ENCODE data around the gene KDM6A.
"Not testable (repeated sequence)": the region's sequence is repeated elsewhere in the genome, so short reads cannot be mapped to it uniquely, and the experiment has no call there.

KDM6A gene

GRCh38 chrX:44971674-44972073, 98.7 kb downstream of the KDM6A start:
- no peak for DNase-seq (ENCODE audit: low spot score)
- Mint-ChIP-seq H3K36me3 (ENCODE audit: low read depth) (peaks cover 39% of the 10 kb centered on the region), H3K9me3 (peaks cover 24% of the 10 kb centered on the region), H3K4me3 (no peak overlapping the region), H3K27ac (no peak overlapping the region), H3K4me1 (ENCODE audit: low read depth) (peaks cover 12% of the 10 kb centered on the region), H3K27me3 (ENCODE audit: low read depth) (no peaks in the 10 kb centered on the region)

- H3K27ac Mint-ChIP-seq, result no peak overlapping the region
- H3K4me3 Mint-ChIP-seq, result no peak overlapping the region
- H3K4me1 Mint-ChIP-seq (ENCODE audit: low read depth), result peaks cover 8% of the 10 kb centered on the region
- no peaks in the 10 kb centered on the region for H3K27me3 Mint-ChIP-seq (ENCODE audit: low read depth)
- H3K36me3 Mint-ChIP-seq (ENCODE audit: low read depth), result peaks cover 40% of the 10 kb centered on the region
- no peak for DNase-seq (ENCODE audit: low spot score)
- H3K9me3 Mint-ChIP-seq, result peaks cover 24% of the 10 kb centered on the region
These were observed 99.1 kb downstream of the KDM6A start for GRCh38 chrX:44972132-44972531.

- DNase-seq (ENCODE audit: low spot score), result no peak
- H3K4me3 Mint-ChIP-seq, result no peak overlapping the region
- peaks cover 35% of the 10 kb centered on the region for H3K36me3 Mint-ChIP-seq (ENCODE audit: low read depth)
- H3K27ac Mint-ChIP-seq, result no peak overlapping the region
- peaks cover 24% of the 10 kb centered on the region for H3K9me3 Mint-ChIP-seq
- H3K27me3 Mint-ChIP-seq (ENCODE audit: low read depth), result no peaks in the 10 kb centered on the region
- H3K4me1 Mint-ChIP-seq (ENCODE audit: low read depth), result peaks cover 1% of the 10 kb centered on the region
These were observed 100.5 kb downstream of the KDM6A start for GRCh38 chrX:44973420-44973932.

GRCh38 chrX:44974451-44974850, 101.5 kb downstream of the KDM6A start:
- Mint-ChIP-seq H3K27me3 (ENCODE audit: low read depth) (no peaks in the 10 kb centered on the region), H3K36me3 (ENCODE audit: low read depth) (peaks cover 40% of the 10 kb centered on the region), H3K27ac (no peak overlapping the region), H3K4me1 (ENCODE audit: low read depth) (peaks cover 1% of the 10 kb centered on the region), H3K9me3 (peaks cover 28% of the 10 kb centered on the region), H3K4me3 (no peak overlapping the region)
- DNase-seq (ENCODE audit: low spot score), result no peak

GRCh38 chrX:44975666-44976263, 102.8 kb downstream of the KDM6A start:
- H3K27me3 Mint-ChIP-seq (ENCODE audit: low read depth), result no peaks in the 10 kb centered on the region
- H3K27ac Mint-ChIP-seq, result no peak overlapping the region
- DNase-seq (ENCODE audit: low spot score), result no peak
- peaks cover 40% of the 10 kb centered on the region for H3K36me3 Mint-ChIP-seq (ENCODE audit: low read depth)
- peaks cover 1% of the 10 kb centered on the region for H3K4me1 Mint-ChIP-seq (ENCODE audit: low read depth)
- peaks cover 28% of the 10 kb centered on the region for H3K9me3 Mint-ChIP-seq
- H3K4me3 Mint-ChIP-seq, result no peak overlapping the region

GRCh38 chrX:44978976-44979375, 106.0 kb downstream of the KDM6A start:
- H3K27me3 Mint-ChIP-seq (ENCODE audit: low read depth), result no peaks in the 10 kb centered on the region
- H3K36me3 Mint-ChIP-seq (ENCODE audit: low read depth), result peaks cover 31% of the 10 kb centered on the region
- H3K4me1 Mint-ChIP-seq (ENCODE audit: low read depth), result peaks cover 1% of the 10 kb centered on the region
- H3K4me3 Mint-ChIP-seq, result no peak overlapping the region
- no peak for DNase-seq (ENCODE audit: low spot score)
- H3K9me3 Mint-ChIP-seq, result peaks cover 22% of the 10 kb centered on the region
- no peak overlapping the region for H3K27ac Mint-ChIP-seq

- H3K4me3 Mint-ChIP-seq, result no peak overlapping the region
- DNase-seq (ENCODE audit: low spot score), result no peak
- H3K9me3 Mint-ChIP-seq, result peaks cover 11% of the 10 kb centered on the region
- no peaks in the 10 kb centered on the region for H3K27me3 Mint-ChIP-seq (ENCODE audit: low read depth)
- H3K4me1 Mint-ChIP-seq (ENCODE audit: low read depth), result no peaks in the 10 kb centered on the region
- H3K36me3 Mint-ChIP-seq (ENCODE audit: low read depth), result peaks cover 21% of the 10 kb centered on the region
- H3K27ac Mint-ChIP-seq, result no peak overlapping the region
These were observed 107.4 kb downstream of the KDM6A start for GRCh38 chrX:44980403-44980802.

- Mint-ChIP-seq H3K27me3 (ENCODE audit: low read depth) (no peaks in the 10 kb centered on the region), H3K36me3 (ENCODE audit: low read depth) (peaks cover 20% of the 10 kb centered on the region), H3K9me3 (peaks cover 10% of the 10 kb centered on the region), H3K4me1 (ENCODE audit: low read depth) (no peaks in the 10 kb centered on the region), H3K4me3 (no peak overlapping the region), H3K27ac (no peak overlapping the region)
- no peak for DNase-seq (ENCODE audit: low spot score)
These were observed 107.9 kb downstream of the KDM6A start for GRCh38 chrX:44980883-44981282.

- Mint-ChIP-seq H3K36me3 (ENCODE audit: low read depth) (peaks cover 27% of the 10 kb centered on the region), H3K4me1 (ENCODE audit: low read depth) (no peaks in the 10 kb centered on the region), H3K27ac (no peak overlapping the region), H3K27me3 (ENCODE audit: low read depth) (no peaks in the 10 kb centered on the region), H3K4me3 (no peak overlapping the region), H3K9me3 (peaks cover 13% of the 10 kb centered on the region)
- no peak for DNase-seq (ENCODE audit: low spot score)
These were observed 117.2 kb downstream of the KDM6A start for GRCh38 chrX:44989995-44990770.

- H3K4me3 Mint-ChIP-seq, result no peak overlapping the region
- H3K27ac Mint-ChIP-seq, result no peak overlapping the region
- H3K27me3 Mint-ChIP-seq (ENCODE audit: low read depth), result no peaks in the 10 kb centered on the region
- H3K36me3 Mint-ChIP-seq (ENCODE audit: low read depth), result peaks cover 23% of the 10 kb centered on the region
- DNase-seq (ENCODE audit: low spot score), result no peak
- peaks cover 11% of the 10 kb centered on the region for H3K4me1 Mint-ChIP-seq (ENCODE audit: low read depth)
- peaks cover 4% of the 10 kb centered on the region for H3K9me3 Mint-ChIP-seq
These were observed 119.8 kb downstream of the KDM6A start for GRCh38 chrX:44992775-44993174.

- no peaks in the 10 kb centered on the region for H3K9me3 Mint-ChIP-seq
- no peaks in the 10 kb centered on the region for H3K27me3 Mint-ChIP-seq (ENCODE audit: low read depth)
- no peak overlapping the region for H3K4me3 Mint-ChIP-seq
- peaks cover 25% of the 10 kb centered on the region for H3K4me1 Mint-ChIP-seq (ENCODE audit: low read depth)
- no peak overlapping the region for H3K27ac Mint-ChIP-seq
- no peak for DNase-seq (ENCODE audit: low spot score)
- H3K36me3 Mint-ChIP-seq (ENCODE audit: low read depth), result peaks cover 19% of the 10 kb centered on the region
These were observed 123.3 kb downstream of the KDM6A start for GRCh38 chrX:44996277-44996676.

- DNase-seq (ENCODE audit: low spot score), result no peak
- no peaks in the 10 kb centered on the region for H3K27me3 Mint-ChIP-seq (ENCODE audit: low read depth)
- peak overlapping the region; percentile 71 for H3K4me3 Mint-ChIP-seq
- peaks cover 19% of the 10 kb centered on the region for H3K36me3 Mint-ChIP-seq (ENCODE audit: low read depth)
- peaks cover 30% of the 10 kb centered on the region for H3K4me1 Mint-ChIP-seq (ENCODE audit: low read depth)
- H3K9me3 Mint-ChIP-seq, result no peaks in the 10 kb centered on the region
- H3K27ac Mint-ChIP-seq, result peak overlapping the region; percentile 62
These were observed 124.4 kb downstream of the KDM6A start for GRCh38 chrX:44997282-44997812.

GRCh38 chrX:44997888-44998287, 124.9 kb downstream of the KDM6A start:
- H3K27ac Mint-ChIP-seq, result peak overlapping the region; percentile 45
- DNase-seq (ENCODE audit: low spot score), result no peak
- no peaks in the 10 kb centered on the region for H3K27me3 Mint-ChIP-seq (ENCODE audit: low read depth)
- peak overlapping the region; percentile 71 for H3K4me3 Mint-ChIP-seq
- no peaks in the 10 kb centered on the region for H3K9me3 Mint-ChIP-seq
- H3K36me3 Mint-ChIP-seq (ENCODE audit: low read depth), result peaks cover 17% of the 10 kb centered on the region
- peaks cover 30% of the 10 kb centered on the region for H3K4me1 Mint-ChIP-seq (ENCODE audit: low read depth)

- H3K4me1 Mint-ChIP-seq (ENCODE audit: low read depth), result peaks cover 30% of the 10 kb centered on the region
- not testable (repeated sequence) for H3K27ac Mint-ChIP-seq; DNase-seq (ENCODE audit: low spot score); H3K4me3 Mint-ChIP-seq; H3K9me3 Mint-ChIP-seq; H3K27me3 Mint-ChIP-seq (ENCODE audit: low read depth)
- H3K36me3 Mint-ChIP-seq (ENCODE audit: low read depth), result peaks cover 14% of the 10 kb centered on the region
These were observed 126.2 kb downstream of the KDM6A start for GRCh38 chrX:44999237-44999636.

All from T-helper 2 cell treated with Interferon-gamma antibody and Interleukin-4, amounts not matched to agents 5 μg/mL and 100 μg/mL, for 36 hours (primary cell).